Pancreas (tissue), 10 donors: ENCODE measurements around the gene ST6GALNAC3. TPM values are rescaled to one million over a fixed set of nuclear protein-coding genes. Genes with fewer than 3 reads are reported as not detected.
A peak's percentile ranks its signal among the peaks of the same experiment; 100 is the strongest.

Source experiments
- ATAC-seq, 4 donors: fragments of 200-7000 bp; cut with Tn5 transposase; one replicate each; pipeline versions ENCODE4 v1.8.0 to v1.9.1; 2020; ENCODE audit warnings: mild to moderate bottlenecking in 4 of 4, moderate library complexity in 4 of 4
- DNase-seq, 6 donors: peaks; one replicate each; pipeline ENCODE4 v3.0.0-alpha.2; 2020
- FAIRE-seq: peaks from 2 replicates; lab custom pipeline; 2012; peaks lifted over from hg19 to GRCh38; lab: Jason Lieb, UNC
- H3K27ac ChIP-seq, 4 donors: fragments of 200-600 bp; sonication (generic); 1 replicate in 3 of 4; 2 replicates in 1 of 4; pipeline versions ENCODE4 v1.5.0 to v1.8.0; 2020
- H3K27me3 ChIP-seq, 4 donors: fragments of 200-600 bp; one replicate each; pipeline ENCODE4 v1.8.0; 2021
- H3K36me3 ChIP-seq, 3 donors: fragments of 200-600 bp; sonication (generic) in 1 of 3; one replicate each; pipeline versions ENCODE4 v1.5.0 to v1.8.0; 2020 to 2021
- H3K4me1 ChIP-seq, 3 donors: fragments of 200-600 bp; one replicate each; pipeline ENCODE4 v1.8.0; 2021
- H3K4me3 ChIP-seq, 4 donors: fragments of 200-600 bp; sonication (generic) in 2 of 4; one replicate each; pipeline versions ENCODE4 v1.5.0 to v1.8.0; 2020 to 2021
- H3K9me3 ChIP-seq, 4 donors: fragments of 200-600 bp; one replicate each; pipeline ENCODE4 v1.8.0; 2021
- WGBS, 2 donors: extraction: QIAGEN DNeasy Blood & Tissue Kit; methylation state at CpG; one replicate each; pipeline ENCODE4 v1.1.7; 2013; 5-methylcytosine and 5-hydroxymethylcytosine counted together
- intact Hi-C, 3 donors: fragments of 100-400 bp; cut with DNase I; formaldehyde crosslinking; loops; one replicate each; pipeline versions ENCODE4 v1.11.1 to v1.14.2; 2022
- polyA plus RNA-seq, 2 donors: library from polyadenylated mRNA; stranded (reverse); fragments of 200-250 nt; gene quantifications; one replicate each; pipeline ENCODE4 v1.2.3, GENCODE V29; 2013
- total RNA-seq, 6 donors: library from RNA; stranded (reverse); fragmentation: NEBNext Ultra II Directional in 4 of 6; extraction: Animal tissue kit (Norgen Biotek cat#: 25700) in 4 of 6; gene quantifications; one replicate each; pipeline versions ENCODE4 v1.2.1 to v1.2.4, GENCODE V29; 2021 to 2023
- TF ChIP-seq, protein P1 (sequence below), 4 donors: fragments of 200-600 bp; sonication (generic) in 3 of 4; IDR thresholded peaks; one replicate each; pipeline versions ENCODE4 v1.5.0 to v1.8.0; 2021; ENCODE audit warnings: antibody characterized with exemption in 4 of 4
- donor health status: healthy with polysubstance abuse.
- donor health status: DM: no; HTN: no; CAD: no; lungs with moderate emphysema.
- donor health status: DM: no; HTN: no; CAD: no.
- donor health status: control.
- donor health status: control.
- donor health status: Bipolar disorder and iron deficiency.
- donor health status: DM: yes; HTN: yes; CAD: no.
- donor health status: DM: no; HTN: no; CAD: no.
- donor health status: DM: no; HTN: no; CAD: no.
- donor health status: DM: yes; HTN: yes; CAD: no.

The ST6GALNAC3 gene
- total and polyA plus RNA-seq, 8 donors: 0.35 to 2.0 (median 0.80) TPM

- intact Hi-C loops: no loop called here
- 60 to 81% methylated on average over 1 of the region's 1 CpG for WGBS, 2 donors
- DNase-seq: no peak
- Histone ChIP-seq H3K27me3 (no peaks in the 10 kb centered on the region), H3K4me3 (no peak overlapping the region), H3K36me3 (no peaks in the 10 kb centered on the region), H3K27ac (no peak overlapping the region), H3K9me3 (no peaks in the 10 kb centered on the region), H3K4me1 (no peaks in the 10 kb centered on the region)
- TF ChIP-seq, protein P1, sequence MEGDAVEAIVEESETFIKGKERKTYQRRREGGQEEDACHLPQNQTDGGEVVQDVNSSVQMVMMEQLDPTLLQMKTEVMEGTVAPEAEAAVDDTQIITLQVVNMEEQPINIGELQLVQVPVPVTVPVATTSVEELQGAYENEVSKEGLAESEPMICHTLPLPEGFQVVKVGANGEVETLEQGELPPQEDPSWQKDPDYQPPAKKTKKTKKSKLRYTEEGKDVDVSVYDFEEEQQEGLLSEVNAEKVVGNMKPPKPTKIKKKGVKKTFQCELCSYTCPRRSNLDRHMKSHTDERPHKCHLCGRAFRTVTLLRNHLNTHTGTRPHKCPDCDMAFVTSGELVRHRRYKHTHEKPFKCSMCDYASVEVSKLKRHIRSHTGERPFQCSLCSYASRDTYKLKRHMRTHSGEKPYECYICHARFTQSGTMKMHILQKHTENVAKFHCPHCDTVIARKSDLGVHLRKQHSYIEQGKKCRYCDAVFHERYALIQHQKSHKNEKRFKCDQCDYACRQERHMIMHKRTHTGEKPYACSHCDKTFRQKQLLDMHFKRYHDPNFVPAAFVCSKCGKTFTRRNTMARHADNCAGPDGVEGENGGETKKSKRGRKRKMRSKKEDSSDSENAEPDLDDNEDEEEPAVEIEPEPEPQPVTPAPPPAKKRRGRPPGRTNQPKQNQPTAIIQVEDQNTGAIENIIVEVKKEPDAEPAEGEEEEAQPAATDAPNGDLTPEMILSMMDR (IDR thresholded peaks at IDR 0.05): no peak
- FAIRE-seq: no peak
- ATAC-seq: no peak
These were observed 71.6 kb downstream of the ST6GALNAC3 start for GRCh38 chr1:76146184-76146583.

- TF ChIP-seq, protein P1 (IDR thresholded peaks at IDR 0.05): no peak
- Histone ChIP-seq H3K4me1 (no peaks in the 10 kb centered on the region), H3K27ac (no peak overlapping the region), H3K9me3 (no peaks in the 10 kb centered on the region), H3K36me3 (no peaks in the 10 kb centered on the region), H3K4me3 (no peak overlapping the region), H3K27me3 (no peaks in the 10 kb centered on the region)
- FAIRE-seq: no peak
- intact Hi-C loops: no loop called here
- 58 to 66% methylated on average over 4 of the region's 4 CpGs for WGBS, 2 donors
- DNase-seq: no peak
- no peak for ATAC-seq
These were observed 73.4 kb downstream of the ST6GALNAC3 start for GRCh38 chr1:76147917-76148316.

- FAIRE-seq (no peak), ATAC-seq (no peak), DNase-seq (no peak)
- Histone ChIP-seq H3K36me3 (no peaks in the 10 kb centered on the region), H3K9me3 (no peaks in the 10 kb centered on the region), H3K27me3 (no peaks in the 10 kb centered on the region), H3K4me1 (no peaks in the 10 kb centered on the region), H3K27ac (no peak overlapping the region), H3K4me3 (no peak overlapping the region)
- TF ChIP-seq, protein P1 (IDR thresholded peaks at IDR 0.05): no peak
- WGBS, 2 donors: 54 to 58% methylated on average over 2 of the region's 2 CpGs
- intact Hi-C loops: no loop called here
These were observed 73.9 kb downstream of the ST6GALNAC3 start for GRCh38 chr1:76148460-76148859.

DNA sequence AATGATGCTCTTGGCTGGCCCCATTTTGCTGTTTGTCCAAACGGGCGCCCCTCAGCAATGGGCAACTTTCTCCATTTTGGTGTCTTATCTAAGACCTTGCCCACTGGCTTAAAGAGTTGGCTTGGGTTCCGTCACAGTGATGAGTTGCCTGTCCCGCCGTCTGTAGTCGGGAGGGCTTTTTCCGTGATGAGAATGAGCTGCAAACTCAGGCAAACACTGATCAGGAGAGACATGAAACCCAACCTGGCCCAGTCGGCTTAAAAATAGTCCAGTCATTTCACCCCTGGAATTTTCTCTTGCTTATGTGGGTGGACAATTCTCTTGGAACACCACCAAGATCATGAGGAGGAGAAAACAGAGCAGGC lies 79.3 kb downstream of the ST6GALNAC3 start:
- FAIRE-seq (no peak), ATAC-seq (peak in 1 of 4 donors; percentile 14), DNase-seq (no peak)
- H3K9me3 ChIP-seq: no peaks in the 10 kb centered on the region
- H3K27me3 ChIP-seq: no peaks in the 10 kb centered on the region
- intact Hi-C loops: no loop called here
- WGBS, 2 donors: 51 to 61% methylated on average over 8 of the region's 8 CpGs
- H3K27ac ChIP-seq: no peak overlapping the region
- H3K4me3 ChIP-seq: no peak overlapping the region
- H3K4me1 ChIP-seq: peaks cover 0 to 3% (median 0%) of the 10 kb centered on the region in 3 donors
- TF ChIP-seq, protein P1 (IDR thresholded peaks at IDR 0.05): no peak
- no peaks in the 10 kb centered on the region for H3K36me3 ChIP-seq

- H3K27ac ChIP-seq: peak overlapping the region in 1 of 4 donors; percentile 22
- no peaks in the 10 kb centered on the region for H3K27me3 ChIP-seq
- DNase-seq (peak; percentile 45 to 87 (median 74)), FAIRE-seq (no peak), ATAC-seq (peak; percentile 96 to 99 (median 98))
- intact Hi-C loops: no loop called here
- H3K9me3 ChIP-seq: no peaks in the 10 kb centered on the region
- H3K4me1 ChIP-seq: peaks cover 0 to 3% (median 0%) of the 10 kb centered on the region in 3 donors
- TF ChIP-seq, protein P1 (IDR thresholded peaks at IDR 0.05): peak; percentile 93 to 97 (median 94)
- peak overlapping the region in 3 of 4 donors; percentile 16 to 43 (median 25) for H3K4me3 ChIP-seq
- H3K36me3 ChIP-seq: no peaks in the 10 kb centered on the region
- 12 to 14% methylated on average over 17 of the region's 17 CpGs for WGBS, 2 donors
These were observed 79.8 kb downstream of the ST6GALNAC3 start for GRCh38 chr1:76154206-76154956.
